GM18868 (cell line): ENCODE data around the gene RADX.
"Not testable (repeated sequence)": the region's sequence is repeated elsewhere in the genome, so short reads cannot be mapped to it uniquely, and the experiment has no call there.

Source experiments
- ATAC-seq: cut with Tn5 transposase; IDR thresholded peaks from one replicate; pipeline ENCODE4 v1.9.1; 2021; ENCODE audit warnings: mild to moderate bottlenecking, moderate library complexity; ENCODE audit not compliant: unreplicated experiment

RADX gene

GRCh38 chrX:106611679-106612392 lies at the start of gene RADX:
Gene RADX (plus strand): TSS chrX:106611978. CDS start chrX:106612081, 103 bp downstream.
- ATAC-seq, result peak; percentile 96

GRCh38 chrX:106564986-106565385 lies 46.8 kb upstream of the RADX start:
- ATAC-seq, result no peak

- ATAC-seq, result no peak
These were observed 45.4 kb upstream of the RADX start for GRCh38 chrX:106566362-106566761.

GRCh38 chrX:106581856-106582255 lies 29.9 kb upstream of the RADX start:
- no peak for ATAC-seq

GRCh38 chrX:106585478-106585877 lies 26.3 kb upstream of the RADX start:
- ATAC-seq, result no peak

- peak; percentile 63 for ATAC-seq
These were observed 23.0 kb upstream of the RADX start for GRCh38 chrX:106588801-106589200.

GRCh38 chrX:106599411-106599810 lies 12.4 kb upstream of the RADX start:
- ATAC-seq, result no peak

- no peak for ATAC-seq
These were observed 5.2 kb upstream of the RADX start for GRCh38 chrX:106606571-106606970.

- no peak for ATAC-seq
These were observed 3.8 kb upstream of the RADX start for GRCh38 chrX:106608016-106608415.

GRCh38 chrX:106611317-106611678 lies 480 bp upstream of the RADX start:
- no peak for ATAC-seq

GRCh38 chrX:106612393-106612763 lies 600 bp downstream of the RADX start:
- ATAC-seq, result peak; percentile 16

GRCh38 chrX:106613277-106613676 lies 1.5 kb downstream of the RADX start:
- ATAC-seq, result no peak

- ATAC-seq, result no peak
These were observed 3.3 kb downstream of the RADX start for GRCh38 chrX:106615041-106615440.

GRCh38 chrX:106619797-106620196 lies 8.0 kb downstream of the RADX start:
- ATAC-seq, result no peak

GRCh38 chrX:106621836-106622235 lies 10.1 kb downstream of the RADX start:
- no peak for ATAC-seq

GRCh38 chrX:106626789-106627188 lies 15.0 kb downstream of the RADX start:
- ATAC-seq, result no peak

- ATAC-seq, result no peak
These were observed 19.8 kb downstream of the RADX start for GRCh38 chrX:106631615-106632014.

GRCh38 chrX:106649523-106650428 lies 38.0 kb downstream of the RADX start:
- peak; percentile 99 for ATAC-seq

GRCh38 chrX:106653625-106654024 lies 41.8 kb downstream of the RADX start:
- ATAC-seq, result not testable (repeated sequence)

GRCh38 chrX:106670631-106671030 lies 58.9 kb downstream of the RADX start:
- no peak for ATAC-seq

GRCh38 chrX:106672527-106672926 lies 60.7 kb downstream of the RADX start:
- no peak for ATAC-seq

GRCh38 chrX:106680716-106681115 lies 68.9 kb downstream of the RADX start:
- no peak for ATAC-seq
